Stimulated activated CD8-positive, alpha-beta memory T cell treated with anti-CD3 and anti-CD28 coated beads, Interleukin-4, amount 100 ng/mL, for 24 hours (primary cell): Measurements from ENCODE around the gene APOBEC3B.
"Not testable (repeated sequence)": the region's sequence is repeated elsewhere in the genome, so short reads cannot be mapped to it uniquely, and the experiment has no call there.

Experiments
- DNase-seq: peaks from one replicate; pipeline ENCODE4 v3.0.0-alpha.2; 2020; ENCODE audit warnings: low read depth

APOBEC3B gene

DNA sequence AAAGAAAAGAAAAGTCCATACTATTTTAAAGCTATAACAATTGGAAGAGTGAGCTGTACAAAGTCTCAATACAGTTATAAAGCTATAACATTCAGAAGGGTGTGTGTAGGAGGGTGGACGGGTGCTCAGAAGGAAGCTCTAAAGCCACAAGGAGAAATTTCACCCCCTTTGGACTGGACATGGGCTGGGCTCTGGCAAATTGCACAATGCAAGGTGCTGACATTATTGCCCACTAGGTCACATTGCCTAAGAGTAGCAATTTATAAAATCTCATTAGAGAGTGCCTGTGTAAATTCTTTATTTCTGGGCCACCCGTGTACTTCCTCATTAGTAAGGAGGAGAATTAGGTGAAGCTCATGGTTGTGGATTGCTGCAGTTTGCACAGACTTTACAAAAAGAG lies 30.4 kb upstream of the APOBEC3B start:
- DNase-seq: no peak

DNA sequence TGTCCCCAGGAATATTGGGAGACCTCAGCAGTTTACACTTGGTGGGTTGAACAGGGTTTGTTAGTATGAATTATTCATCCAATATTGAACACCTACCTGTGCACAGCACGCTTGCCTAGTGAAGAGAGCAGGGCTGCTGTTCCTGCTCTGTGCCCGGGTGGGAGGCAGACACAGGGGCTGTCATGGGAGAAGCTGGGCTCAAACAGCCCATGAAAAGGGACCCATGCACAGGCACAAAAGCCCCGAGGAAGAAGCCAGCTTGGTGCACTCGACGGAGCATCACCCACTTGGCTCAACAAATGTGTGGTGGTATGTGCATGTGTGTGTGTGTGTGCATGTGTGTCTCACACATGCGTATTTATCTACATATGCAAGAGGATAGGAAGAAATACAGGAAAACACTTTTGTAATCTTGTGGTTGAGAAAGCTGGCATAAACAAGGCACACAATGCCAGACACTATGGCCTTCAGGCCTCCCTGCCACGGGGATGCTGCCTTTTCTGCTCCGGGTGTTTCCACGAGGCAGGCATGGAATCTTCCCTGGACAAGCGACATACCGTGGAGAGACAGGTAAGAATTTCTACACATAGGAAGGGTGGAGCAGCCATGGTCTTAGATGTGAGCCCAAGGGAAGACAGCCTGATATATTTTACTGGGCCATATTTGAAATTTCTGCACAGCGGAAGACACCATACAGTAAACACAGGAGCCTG lies 29.7 kb upstream of the APOBEC3B start:
- no peak for DNase-seq

DNA sequence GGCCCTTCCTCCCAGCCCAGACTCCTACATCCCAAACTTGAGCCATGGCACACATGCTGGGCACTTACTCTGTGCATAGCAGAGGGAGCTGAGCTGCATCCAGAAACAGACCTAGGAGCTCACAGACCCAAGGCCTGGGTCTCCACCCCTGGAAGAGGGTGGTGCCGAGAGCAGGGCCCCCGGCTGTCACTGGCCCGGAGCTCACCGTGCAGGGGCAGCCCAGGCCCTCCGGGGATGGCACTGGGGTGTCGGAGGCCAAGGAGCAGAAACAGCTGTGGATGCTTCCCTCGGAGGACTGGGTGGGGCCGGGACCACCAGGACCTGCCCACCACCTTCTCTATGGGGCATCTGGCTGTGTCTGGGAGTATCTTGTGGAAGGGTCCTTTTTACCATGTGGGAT lies 29.1 kb upstream of the APOBEC3B start:
- DNase-seq: no peak

DNA sequence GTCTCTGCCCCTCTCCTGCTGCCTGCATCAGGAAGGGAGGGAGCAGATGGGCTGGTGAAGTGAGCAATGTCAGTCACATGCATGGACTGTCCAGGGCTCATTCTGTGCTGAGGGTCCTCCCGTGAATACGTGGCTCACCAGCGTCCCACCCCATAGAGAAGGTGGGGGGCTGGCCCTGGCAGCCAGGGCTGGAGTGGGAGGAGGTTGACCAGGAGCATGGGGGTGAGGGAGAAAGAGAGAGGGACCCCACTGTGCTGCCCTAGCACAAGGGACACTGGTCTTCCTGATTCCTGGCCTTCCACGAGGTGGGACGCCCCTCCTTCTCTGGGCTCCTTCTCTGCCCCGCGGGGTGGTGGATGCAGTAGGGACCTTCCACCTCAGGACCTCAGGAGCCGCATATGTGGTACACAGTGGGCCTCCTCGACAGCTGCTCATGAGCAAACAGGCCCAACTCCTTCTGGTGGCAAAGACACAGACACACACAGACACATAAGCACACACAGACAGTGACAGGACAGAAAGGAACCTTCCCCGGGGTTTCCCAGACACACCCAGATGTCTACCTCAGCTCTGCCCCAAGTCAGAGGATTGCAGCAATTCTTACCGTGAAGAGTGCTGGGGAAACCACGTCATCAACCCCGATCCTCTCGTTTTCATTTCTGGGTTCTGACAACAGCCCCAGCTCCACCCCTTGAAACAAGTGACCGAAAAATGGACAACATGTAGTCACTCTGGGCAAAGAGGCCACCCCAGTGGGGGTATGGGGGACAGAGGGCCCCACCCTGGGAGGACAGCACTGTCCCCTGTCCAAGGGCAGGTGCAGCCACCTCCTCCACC lies 28.4 kb upstream of the APOBEC3B start:
- DNase-seq: peak; percentile 32

DNA sequence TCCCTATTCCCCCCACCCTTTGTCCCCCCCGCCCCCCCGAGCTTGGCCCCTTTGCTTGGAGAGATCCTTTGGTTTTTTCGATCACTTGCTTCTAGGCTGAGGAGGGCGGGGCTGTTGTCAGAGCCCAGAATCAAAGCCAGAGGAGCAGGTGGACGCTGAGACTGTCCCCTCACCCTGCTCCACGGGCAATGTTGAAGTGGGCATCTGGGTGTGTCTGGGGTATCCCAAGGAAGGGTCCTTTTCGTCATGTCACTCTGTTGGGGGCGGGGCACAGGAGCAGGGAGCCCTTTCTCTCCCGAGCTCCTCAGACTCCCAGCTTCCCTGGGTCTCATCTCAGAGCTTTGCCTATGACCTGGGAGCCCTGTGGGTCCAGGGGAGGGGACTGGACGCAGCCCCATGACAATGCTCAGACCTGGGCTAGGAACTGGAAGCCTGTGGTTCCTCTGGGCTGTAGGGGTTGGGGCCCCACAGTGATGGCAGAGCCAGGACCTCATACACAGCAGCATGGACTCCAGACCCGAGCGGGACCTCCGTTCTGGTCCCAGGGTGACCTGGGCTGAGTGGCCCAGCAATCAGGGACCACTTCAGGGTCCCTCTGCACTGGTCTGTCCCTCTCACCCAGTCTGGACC lies 27.6 kb upstream of the APOBEC3B start:
- no peak for DNase-seq

DNA sequence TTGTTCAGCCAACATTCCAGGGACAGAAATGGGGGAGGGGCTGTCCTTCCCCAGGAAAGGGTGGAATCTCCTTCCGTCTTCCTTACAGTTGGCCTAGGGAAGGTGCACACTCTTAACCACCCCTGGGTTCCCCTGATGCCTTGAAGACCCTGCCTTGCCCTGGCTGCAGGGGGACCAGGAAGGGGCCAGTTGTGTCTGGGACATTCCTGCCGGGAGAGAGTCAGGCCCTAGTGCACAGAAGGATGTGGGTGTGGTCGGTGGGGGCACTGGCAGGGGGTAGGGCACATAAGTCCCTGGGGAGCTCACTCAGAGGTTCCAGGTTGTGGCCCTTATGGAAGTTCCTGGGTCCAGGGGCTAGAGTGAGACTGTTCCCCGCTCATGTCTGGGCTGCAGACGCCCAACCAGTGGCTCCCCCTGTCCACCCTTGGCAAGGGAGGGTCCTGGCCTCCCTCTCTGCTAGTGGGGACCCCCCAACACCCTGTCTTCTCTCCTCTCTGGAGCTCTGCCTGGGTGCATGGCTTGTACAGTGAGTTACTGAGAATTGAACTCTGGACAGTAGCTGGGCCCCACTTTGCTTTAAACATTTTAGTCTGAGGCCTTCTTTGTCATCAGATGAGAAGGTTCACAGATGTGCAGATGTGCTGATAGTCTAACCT lies 26.8 kb upstream of the APOBEC3B start:
- DNase-seq: no peak

DNA sequence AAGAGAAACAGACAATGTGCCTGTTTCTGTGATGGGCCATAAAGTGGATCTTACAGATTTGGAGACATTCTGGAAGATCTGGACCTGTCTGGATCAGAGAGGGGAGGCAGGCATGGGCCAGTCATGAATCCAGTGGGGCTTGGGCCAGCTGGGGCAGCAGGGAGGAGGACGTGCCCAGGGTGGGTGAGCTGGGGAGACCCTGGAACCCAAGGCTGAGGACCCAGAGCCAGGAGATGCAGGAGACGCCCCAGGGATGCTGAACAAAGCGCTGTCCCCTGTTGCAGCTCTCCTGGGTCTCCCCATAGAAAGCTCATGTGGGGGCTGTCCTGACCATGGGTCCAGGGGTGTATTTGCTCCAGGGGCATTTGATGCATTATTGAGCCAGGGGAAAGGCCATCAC lies 26.2 kb upstream of the APOBEC3B start:
- no peak for DNase-seq

DNA sequence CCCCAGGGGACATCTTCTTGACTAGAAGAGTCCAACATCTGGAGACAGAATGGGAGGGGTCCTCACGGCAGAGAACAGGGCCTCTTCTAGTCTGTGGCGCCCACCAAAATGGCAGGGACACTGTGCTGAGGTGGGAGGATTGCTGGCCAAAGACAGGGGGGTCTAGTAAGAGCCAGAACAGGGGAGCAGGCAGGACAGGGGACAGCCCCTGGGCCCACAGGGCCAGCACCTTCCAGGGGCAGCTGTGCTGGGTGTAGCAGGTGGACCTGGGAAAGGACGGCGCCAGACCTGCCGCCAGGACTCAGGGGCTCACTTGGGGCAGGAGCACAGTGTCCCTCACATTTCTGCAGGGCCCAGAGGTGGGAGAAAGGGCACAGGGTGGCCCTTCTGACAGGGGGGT lies 25.6 kb upstream of the APOBEC3B start:
- no peak for DNase-seq

DNA sequence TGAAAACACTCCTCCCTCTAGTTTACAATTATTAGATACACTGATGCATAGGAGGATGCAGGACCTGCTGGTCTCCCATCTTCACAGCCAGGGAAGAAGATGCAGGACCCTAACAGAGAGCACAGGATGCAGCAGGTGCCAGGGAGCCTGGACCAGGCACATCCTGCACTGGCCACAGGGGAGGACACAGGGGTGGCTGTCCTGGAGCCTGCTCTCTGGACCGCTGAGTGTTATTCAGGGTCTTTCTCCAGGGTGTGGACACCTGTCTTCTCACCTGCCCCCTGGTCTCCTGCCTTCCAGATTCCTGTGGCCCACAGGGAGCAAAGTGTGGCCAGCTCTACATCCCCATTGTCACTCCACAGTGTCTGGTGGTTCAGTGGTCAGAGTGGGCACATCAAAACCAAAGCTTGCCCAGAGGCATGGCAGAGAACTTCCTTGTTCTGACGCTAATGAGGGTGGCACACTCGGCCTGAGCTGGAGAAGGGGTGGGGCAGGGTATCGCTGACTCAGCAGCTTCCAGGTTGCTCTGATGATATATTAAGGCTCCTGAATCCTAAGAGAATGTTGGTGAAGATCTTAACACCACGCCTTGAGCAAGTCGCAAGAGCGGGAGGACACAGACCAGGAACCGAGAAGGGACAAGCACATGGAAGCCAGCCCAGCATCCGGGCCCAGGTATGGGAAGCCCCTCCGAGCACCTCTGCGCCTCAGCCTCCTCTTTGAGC lies 24.9 kb upstream of the APOBEC3B start, which contains the start of gene APOBEC3A:
TSS of gene APOBEC3A (plus strand) at position 564 of the 725 bp plus-strand sequence. CDS start at position 647, 83 bp downstream.
- no peak for DNase-seq

DNA sequence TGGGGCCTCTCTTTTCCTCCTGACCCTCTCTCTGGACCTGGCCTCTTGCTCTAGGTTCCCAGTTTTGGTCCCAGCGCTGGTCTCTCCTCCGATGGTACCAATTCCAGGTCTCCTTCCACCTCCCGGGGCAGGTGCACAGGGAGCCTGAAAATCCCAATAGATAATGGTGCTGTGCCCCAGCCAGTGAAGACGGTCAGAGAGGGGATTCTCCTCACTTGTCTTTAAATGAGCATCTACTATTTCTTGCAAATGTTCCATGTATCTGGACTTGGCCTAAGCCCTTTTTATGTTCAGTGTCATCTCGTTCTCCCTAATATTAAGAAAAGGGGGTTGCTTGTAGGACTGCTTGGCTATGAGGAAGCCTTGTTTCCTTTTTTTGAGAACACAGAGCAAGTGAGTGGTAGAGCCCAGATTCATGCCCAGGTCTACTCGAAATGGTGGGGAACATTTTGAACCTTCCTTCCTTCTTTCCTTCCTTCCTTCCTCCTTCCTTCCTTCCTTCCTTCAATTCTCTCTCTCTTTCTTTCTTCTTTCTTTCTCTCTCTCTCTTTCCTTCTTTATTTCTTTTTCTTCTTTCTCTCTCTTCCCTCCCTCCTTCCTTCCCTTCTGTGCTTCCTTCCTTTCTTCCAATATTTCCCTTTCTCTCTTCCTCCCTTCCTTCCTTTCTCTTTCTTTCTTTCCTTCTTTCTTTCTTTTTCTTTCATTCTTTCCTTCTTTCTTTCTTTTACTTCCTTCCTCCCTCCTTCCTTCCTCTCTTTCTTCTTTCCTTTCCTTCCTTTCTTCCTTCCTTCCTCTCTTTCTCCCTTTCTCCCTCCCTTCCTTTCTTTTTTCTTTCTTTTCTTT lies 24.1 kb upstream of the APOBEC3B start:
- DNase-seq: no peak

DNA sequence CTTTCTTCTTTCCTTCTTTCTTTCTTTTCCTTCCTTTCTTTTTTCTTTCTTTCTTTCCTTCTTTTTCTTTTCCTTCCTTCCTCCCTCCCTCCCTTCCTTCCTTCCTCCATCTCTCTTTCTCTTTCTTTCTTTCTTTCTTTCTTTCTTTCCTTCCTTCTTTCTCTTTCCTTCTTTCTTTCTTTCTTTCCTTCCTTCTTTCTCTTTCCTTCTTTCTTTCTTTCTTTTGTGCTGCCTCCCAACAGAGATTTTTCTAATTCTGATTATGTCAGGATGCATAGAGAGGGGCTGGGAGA lies 23.6 kb upstream of the APOBEC3B start:
- DNase-seq: not testable (repeated sequence)

DNA sequence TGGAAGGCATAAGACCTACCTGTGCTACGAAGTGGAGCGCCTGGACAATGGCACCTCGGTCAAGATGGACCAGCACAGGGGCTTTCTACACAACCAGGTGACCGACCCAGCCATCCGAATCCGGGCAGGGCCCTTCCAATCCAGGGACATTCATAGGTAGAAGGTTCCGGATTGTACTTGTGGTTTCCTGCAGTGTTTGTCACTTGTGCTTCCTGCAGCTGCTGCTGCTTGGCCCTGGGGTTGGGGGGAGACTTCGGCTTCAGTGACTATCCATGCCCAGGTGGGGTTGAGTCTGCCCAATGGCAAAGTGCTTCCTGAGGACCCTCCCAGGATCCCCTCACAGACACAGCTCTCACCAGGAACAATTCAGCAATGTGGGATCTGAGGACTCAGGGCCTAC lies 22.6 kb upstream of the APOBEC3B start:
- no peak for DNase-seq

DNA sequence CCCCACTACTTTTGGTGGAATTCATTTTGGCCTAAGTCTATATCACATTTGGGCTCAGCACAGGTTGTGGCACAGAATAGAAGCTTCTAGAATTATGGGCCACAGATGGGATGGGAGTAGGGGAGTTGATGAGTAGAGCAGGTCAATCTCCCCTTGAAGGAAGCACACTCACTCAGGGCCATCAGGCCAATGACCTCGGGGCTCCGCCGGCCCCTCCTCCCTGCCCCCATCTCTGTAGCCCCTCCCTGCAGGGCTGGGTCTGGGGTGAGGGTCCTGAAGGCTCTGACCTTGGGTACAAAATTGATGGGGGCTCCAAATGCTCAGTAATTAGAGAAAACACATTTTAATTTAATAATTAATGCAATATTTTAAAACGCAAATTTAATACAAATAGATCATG lies 21.5 kb upstream of the APOBEC3B start:
- not testable (repeated sequence) for DNase-seq

DNA sequence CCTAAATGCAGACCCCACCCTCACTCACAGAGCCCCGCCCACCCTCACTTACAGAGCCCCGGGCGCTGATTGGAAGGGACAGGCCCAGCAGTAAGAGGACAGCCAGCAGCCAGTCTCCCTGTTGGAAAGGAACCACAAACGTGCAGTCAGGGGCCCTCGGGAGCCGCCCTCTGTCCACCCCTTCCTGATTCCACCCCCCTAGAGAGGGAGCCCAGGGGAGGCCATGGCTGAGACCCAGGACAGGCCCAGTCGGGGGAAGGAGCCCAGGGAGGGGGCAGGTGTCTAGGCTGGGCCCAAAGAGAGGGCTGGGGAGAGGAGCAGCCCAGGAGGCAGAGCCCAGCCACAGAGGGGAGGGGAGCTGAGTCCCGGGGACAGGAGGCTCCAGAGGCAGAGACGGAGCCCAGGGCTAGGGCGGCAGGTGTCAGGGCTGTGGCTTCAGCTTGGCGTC lies 18.8 kb upstream of the APOBEC3B start:
- not testable (repeated sequence) for DNase-seq

DNA sequence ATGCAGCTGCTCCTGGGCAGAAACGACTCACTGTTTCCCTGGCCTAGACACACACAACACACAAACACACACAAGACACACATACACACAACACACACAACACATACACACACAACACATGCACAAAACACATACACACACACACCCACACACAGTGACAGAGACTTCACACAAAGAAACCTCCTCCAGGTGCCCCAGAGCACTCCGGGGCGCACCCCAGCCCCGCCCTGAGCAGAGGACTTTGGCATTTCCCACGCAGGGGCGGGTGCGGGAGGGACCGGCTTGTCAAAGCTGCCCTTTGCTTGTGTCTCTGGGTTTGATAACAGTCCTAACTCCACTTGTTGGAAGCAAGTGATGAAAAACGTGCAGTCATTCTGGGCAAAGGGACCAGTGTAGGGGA lies 18.3 kb upstream of the APOBEC3B start:
- DNase-seq: no peak

DNA sequence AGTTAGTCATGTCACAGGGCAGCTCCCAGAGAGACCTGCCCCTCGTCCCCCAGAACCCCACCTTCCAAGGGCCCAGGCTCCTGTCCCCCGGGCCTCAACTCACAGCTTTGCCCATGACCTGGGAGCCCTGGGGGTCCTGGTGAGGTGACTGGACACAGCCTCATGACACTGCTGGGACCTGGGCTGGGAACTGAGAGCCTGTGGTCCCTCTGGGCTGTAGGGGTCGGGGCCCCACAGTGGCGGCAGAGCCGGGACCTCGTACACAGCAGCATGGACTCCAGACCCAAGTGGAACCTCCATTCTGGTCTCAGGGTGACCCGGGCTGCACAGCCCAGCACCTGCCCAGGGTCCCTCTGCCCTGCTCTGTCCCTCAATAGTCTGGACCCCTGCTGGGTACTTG lies 17.8 kb upstream of the APOBEC3B start:
- DNase-seq: no peak

DNA sequence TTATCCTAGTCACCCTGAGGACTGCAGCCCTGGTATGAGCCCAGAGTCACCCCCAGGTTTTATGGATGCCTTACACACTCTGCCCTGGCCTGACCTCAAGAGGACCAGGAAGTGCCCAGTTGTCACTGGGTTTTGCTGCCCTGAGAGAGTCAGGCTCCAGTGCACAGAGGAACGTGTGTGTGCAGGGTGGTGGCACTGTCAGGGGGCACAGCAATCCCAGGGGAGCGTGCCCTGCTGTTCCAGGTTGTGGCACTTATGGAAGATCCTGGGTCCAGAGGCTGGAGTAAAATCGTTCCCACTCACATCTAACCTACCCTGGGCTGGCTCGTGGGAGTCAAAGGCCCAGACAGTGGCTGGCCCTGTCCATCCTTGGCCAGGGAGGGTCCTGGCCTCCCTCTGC lies 17.2 kb upstream of the APOBEC3B start:
- no peak for DNase-seq

DNA sequence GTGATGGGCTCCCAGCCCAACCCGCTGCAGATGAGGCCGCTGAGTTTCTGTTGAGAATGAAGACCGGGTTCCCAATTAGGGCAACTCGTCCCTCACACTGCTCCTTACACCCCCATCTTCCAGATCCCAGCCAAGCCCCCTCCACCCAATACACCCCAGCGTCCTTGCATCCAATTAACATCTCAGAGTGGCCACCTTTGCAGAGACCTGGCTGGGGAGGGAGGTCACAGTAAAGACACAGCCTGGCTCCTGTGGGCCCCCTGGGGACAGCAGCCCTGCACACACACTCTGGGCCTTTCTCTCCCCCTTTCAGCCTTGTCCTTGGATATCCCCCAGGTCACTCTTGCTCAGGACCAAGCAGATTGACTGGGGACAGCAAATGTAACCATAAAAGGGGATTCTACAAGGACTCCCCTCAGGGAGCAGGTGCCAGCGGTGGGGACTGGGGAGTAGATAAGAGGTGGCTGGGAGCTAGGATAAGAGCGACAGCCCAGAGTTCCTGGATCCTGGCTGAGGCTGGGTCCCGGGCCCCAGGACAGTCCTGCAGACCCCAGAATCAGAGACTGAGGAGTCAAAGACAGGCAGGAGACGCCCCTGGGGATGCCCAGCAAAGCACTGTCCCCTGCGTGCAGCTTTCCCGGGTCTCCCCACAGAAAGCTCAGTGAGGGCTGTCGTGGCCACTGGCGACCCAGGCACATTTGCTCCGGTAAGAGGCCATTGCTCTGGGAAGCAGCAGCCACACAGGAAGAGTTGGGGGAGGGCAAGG lies 16.4 kb upstream of the APOBEC3B start:
- no peak for DNase-seq

DNA sequence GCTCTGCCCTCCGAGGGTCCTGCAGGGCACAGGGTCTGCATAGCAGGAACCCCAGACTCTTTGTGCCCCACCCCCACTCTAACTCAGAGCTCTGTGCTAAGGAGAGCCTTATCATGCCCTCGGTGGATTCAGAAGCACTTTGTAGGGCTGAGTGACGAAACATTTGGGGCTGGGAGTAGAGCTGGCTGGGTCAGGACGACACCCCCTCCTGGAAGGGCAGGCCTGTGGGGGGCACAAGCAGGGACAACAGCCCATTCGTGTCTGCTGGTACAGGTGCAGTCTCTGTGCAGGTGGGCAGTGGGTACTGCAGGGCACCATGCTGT lies 15.8 kb upstream of the APOBEC3B start:
- DNase-seq: no peak

DNA sequence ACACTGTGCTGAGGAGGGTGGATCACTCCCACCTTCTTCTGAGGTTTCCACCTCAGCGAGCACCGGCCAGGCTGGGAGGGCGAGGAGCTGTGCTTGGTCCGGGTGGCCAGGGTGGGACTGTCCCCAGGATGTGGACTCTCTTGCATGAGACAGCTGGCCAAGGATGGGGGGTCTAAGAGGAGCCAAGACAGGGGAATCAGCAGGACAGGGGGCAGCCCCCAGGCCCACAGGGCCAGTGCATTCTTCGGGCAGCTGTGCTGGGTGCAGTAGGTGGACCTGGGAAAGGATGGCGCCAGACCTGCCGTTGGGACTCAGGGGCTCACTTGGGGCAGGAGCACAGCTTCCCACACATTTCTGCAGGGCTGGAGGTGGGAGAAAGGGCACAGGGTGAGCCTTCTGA lies 15.2 kb upstream of the APOBEC3B start:
- no peak for DNase-seq
